ENCODE data around the gene TMEM117.

TMEM117 gene

DNA sequence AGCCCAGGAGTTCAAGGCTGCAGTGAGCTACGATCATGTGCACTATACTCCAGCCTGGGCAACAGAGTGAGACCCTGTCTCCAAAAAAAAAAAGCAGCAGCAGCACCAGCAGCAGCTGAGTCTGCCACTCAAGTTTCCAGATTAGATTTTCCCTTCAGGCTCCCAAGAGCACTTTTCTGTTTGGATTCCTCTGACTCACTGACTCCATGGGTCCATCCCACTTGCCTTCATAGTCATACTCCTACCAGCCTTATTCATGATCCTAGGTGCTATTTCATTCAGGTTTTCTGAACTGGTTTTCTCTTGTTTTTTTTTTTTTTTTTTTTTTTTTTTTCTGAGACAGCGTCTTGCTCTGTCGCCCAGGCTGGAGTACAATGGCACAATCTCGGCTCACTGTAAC is 23.0 kb upstream of the TMEM117 start:
- no peak for DNase-seq (ENCODE audit: low read depth)
- TF ChIP-seq, protein P1, sequence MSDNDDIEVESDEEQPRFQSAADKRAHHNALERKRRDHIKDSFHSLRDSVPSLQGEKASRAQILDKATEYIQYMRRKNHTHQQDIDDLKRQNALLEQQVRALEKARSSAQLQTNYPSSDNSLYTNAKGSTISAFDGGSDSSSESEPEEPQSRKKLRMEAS (IDR thresholded peaks at IDR 0.05; ENCODE audit: low read depth, low read length) = no peak
- no peak for TF ChIP-seq MYC (IDR thresholded peaks at IDR 0.05; ENCODE audit: low read depth, low read length)
- no peak for TF ChIP-seq POLR2A (IDR thresholded peaks at IDR 0.05; ENCODE audit: extremely low read depth, insufficient read length)
- TF ChIP-seq, protein P2, sequence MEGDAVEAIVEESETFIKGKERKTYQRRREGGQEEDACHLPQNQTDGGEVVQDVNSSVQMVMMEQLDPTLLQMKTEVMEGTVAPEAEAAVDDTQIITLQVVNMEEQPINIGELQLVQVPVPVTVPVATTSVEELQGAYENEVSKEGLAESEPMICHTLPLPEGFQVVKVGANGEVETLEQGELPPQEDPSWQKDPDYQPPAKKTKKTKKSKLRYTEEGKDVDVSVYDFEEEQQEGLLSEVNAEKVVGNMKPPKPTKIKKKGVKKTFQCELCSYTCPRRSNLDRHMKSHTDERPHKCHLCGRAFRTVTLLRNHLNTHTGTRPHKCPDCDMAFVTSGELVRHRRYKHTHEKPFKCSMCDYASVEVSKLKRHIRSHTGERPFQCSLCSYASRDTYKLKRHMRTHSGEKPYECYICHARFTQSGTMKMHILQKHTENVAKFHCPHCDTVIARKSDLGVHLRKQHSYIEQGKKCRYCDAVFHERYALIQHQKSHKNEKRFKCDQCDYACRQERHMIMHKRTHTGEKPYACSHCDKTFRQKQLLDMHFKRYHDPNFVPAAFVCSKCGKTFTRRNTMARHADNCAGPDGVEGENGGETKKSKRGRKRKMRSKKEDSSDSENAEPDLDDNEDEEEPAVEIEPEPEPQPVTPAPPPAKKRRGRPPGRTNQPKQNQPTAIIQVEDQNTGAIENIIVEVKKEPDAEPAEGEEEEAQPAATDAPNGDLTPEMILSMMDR (IDR thresholded peaks at IDR 0.05; ENCODE audit: low read depth, low read length) = no peak
- H3K4me3 ChIP-seq (ENCODE audit: low read depth, low read length) = no peak overlapping the region

DNA sequence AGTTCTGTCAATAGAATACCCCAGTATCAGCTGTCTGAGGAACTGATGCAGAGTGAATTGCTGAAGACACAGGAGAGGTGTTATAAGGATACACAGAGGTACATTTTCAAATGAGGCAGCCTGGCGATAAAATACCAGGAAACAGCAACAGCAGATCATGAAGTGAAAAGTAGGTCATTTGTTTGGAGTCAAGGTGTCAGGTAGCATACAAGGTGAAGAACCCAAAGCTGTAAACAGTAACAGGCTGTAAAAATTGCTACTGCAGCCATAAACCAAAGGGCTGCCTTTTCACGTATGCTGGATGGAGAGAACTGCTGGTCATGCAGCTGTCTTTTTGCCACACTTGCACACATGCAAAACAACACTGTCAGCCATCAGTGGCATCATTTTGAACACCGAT is 20.5 kb upstream of the TMEM117 start:
- no peak for DNase-seq (ENCODE audit: low read depth)
- TF ChIP-seq, protein P1 (IDR thresholded peaks at IDR 0.05; ENCODE audit: low read depth, low read length) = no peak
- TF ChIP-seq, protein P2 (IDR thresholded peaks at IDR 0.05; ENCODE audit: low read depth, low read length) = no peak
- TF ChIP-seq POLR2A (IDR thresholded peaks at IDR 0.05; ENCODE audit: extremely low read depth, insufficient read length) = no peak
- no peak for TF ChIP-seq MYC (IDR thresholded peaks at IDR 0.05; ENCODE audit: low read depth, low read length)

DNA sequence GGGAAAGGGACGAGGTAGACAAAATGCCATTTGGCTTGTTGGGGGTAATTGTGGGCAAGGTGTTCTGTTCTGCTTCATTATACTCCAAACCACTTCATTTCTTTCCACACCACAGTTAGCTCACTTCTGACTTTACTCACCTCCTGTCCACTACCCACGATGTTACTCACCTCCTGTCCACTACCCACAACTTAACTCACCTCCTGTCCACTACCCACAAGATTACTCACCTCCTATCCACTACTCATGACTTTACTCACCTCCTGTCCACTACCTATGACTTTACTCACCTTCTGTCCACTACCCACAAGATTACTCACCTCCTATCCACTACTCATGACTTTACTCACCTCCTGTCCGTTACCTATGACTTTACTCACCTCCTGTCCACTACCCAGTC is 19.7 kb upstream of the TMEM117 start:
- DNase-seq (ENCODE audit: low read depth) = no peak
- TF ChIP-seq POLR2A (IDR thresholded peaks at IDR 0.05; ENCODE audit: extremely low read depth, insufficient read length) = no peak
- TF ChIP-seq, protein P1 (IDR thresholded peaks at IDR 0.05; ENCODE audit: low read depth, low read length) = no peak
- no peak for TF ChIP-seq MYC (IDR thresholded peaks at IDR 0.05; ENCODE audit: low read depth, low read length)
- H3K4me3 ChIP-seq (ENCODE audit: low read depth, low read length) = no peak overlapping the region

More for the DNA sequence above, 20.5 kb upstream of the TMEM117 start:
- no peak overlapping the region for H3K4me3 ChIP-seq (ENCODE audit: low read depth, low read length)

DNA sequence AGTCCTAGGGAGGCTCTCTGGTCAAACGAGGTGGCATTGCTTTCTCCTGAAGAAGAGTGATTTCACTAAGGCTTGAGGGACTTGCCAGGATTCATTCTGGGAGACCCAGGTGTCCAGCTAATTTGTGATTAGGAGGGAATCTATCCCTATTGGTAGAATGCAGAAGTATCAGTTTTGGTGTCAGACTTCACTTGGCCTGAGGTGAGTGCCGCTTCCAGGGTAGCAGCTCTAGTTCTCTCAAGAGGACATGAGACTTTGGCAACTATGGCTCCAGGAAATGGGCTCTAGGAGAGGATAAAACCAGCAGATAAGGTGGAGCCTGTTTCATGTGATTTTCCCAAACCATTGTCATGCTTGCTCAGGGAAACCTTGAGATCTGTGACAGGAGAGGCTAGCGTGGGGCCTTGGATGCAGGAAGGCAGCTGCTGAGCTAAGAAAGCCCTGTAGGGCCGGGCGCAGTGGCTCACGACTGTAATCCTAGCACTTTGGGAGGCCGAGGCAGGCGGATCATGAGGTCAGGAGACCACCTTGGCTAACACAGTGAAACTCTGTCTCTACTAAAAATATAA is 11.6 kb upstream of the TMEM117 start:
- TF ChIP-seq, protein P1 (IDR thresholded peaks at IDR 0.05; ENCODE audit: low read depth, low read length) = no peak
- TF ChIP-seq, protein P2 (IDR thresholded peaks at IDR 0.05; ENCODE audit: low read depth, low read length) = no peak
- TF ChIP-seq MYC (IDR thresholded peaks at IDR 0.05; ENCODE audit: low read depth, low read length) (no peak), POLR2A (IDR thresholded peaks at IDR 0.05; ENCODE audit: extremely low read depth, insufficient read length) (no peak)
- no peak for DNase-seq (ENCODE audit: low read depth)

DNA sequence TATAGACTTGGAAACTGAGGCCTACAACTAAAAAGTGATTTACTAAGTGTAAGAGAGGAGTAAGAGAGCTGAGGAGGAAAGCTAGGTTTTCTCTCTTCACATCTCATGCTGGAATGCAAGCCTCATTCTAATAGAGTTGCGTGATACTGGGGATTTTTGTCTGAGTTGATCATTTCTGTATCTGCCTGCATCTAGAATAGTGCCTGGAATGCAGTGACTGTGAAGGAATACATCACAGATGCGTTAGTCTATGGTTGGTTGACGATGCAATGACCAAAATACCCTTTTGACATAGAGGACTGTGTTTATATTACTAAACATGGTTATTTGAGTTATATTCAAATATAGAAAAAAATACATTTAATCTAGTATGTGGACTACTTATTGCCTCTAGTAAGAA is 9.2 kb upstream of the TMEM117 start:
- H3K4me3 ChIP-seq (ENCODE audit: low read depth, low read length) = no peak overlapping the region
- DNase-seq (ENCODE audit: low read depth) = no peak
- TF ChIP-seq MYC (IDR thresholded peaks at IDR 0.05; ENCODE audit: low read depth, low read length) (no peak), POLR2A (IDR thresholded peaks at IDR 0.05; ENCODE audit: extremely low read depth, insufficient read length) (no peak)
- TF ChIP-seq, protein P1 (IDR thresholded peaks at IDR 0.05; ENCODE audit: low read depth, low read length) = no peak
- TF ChIP-seq, protein P2 (IDR thresholded peaks at IDR 0.05; ENCODE audit: low read depth, low read length) = no peak

More for the DNA sequence above, 11.6 kb upstream of the TMEM117 start:
- no peak overlapping the region for H3K4me3 ChIP-seq (ENCODE audit: low read depth, low read length)

DNA sequence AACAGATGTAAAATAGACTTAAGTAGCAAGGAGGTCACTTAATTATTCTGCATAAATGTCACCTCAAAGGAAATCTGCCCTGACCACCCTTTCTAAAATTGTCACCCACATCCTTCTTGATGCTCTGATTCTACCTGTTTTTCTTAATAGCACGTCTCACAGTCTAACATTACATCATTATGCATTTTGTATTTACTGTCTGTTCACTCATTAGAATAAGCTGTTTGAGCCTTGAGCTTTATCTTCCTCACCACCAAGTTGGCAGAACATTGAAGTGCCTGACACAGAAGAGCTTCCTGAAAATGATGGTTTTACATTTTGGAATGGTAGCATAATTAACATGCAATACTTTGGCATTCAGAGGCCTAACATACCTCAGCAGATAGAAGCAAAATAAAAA is 8.8 kb upstream of the TMEM117 start:
- no peak overlapping the region for H3K4me3 ChIP-seq (ENCODE audit: low read depth, low read length)

More for the DNA sequence above, 8.8 kb upstream of the TMEM117 start:
- TF ChIP-seq, protein P2 (IDR thresholded peaks at IDR 0.05; ENCODE audit: low read depth, low read length) = no peak
- TF ChIP-seq POLR2A (IDR thresholded peaks at IDR 0.05; ENCODE audit: extremely low read depth, insufficient read length) (no peak), MYC (IDR thresholded peaks at IDR 0.05; ENCODE audit: low read depth, low read length) (no peak)
- TF ChIP-seq, protein P1 (IDR thresholded peaks at IDR 0.05; ENCODE audit: low read depth, low read length) = no peak
- DNase-seq (ENCODE audit: low read depth) = no peak

Measured in NB4 (cell line).